ENCODE measurements around the gene ZNF655. TPM values are rescaled to one million over a fixed set of nuclear protein-coding genes. Genes with fewer than 3 reads are reported as not detected.

The ZNF655 gene
- total RNA-seq, 1 donor from 2014 or later = 62.0 TPM

- intact Hi-C loops (cut with DNase I) = no loop called here
- ATAC-seq (no peak), DNase-seq (ENCODE audit: low spot score) (no peak)
These were observed 39.5 kb downstream of the ZNF655 start, which contains the start of gene TMEM225B for GRCh38 chr7:99597762-99598501. Gene TMEM225B (plus strand): TSS chr7:99598267. CDS start chr7:99604389, 6,122 bp downstream.

- no peak for ATAC-seq
- intact Hi-C loops (cut with DNase I) = no loop called here
- DNase-seq (ENCODE audit: low spot score) = no peak
These were observed 41.4 kb downstream of the ZNF655 start for GRCh38 chr7:99599836-99600235.

GRCh38 chr7:99601656-99602310 lies 43.3 kb downstream of the ZNF655 start:
- no peak for DNase-seq (ENCODE audit: low spot score)
- intact Hi-C loops (cut with DNase I) = no loop called here
- no peak for ATAC-seq

DNA sequence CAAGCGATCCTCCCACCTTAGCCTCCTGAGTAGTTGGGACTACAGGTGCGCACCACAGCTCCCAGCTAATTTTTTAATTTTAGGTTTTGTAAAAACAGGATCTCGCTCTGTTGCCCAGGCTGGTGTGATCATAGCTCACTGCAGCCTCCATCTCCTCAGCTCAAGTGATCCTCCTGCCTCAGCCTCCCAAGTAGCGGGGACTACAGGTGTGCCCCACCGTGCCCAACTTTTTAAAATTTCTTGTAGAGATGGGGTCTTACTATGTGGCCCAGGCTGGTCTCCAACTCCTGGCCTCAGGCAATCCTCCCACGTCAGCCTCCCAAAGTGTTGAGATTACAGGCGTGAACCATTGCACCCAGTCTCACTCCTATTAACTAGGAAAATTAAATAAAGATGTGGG lies 47.1 kb downstream of the ZNF655 start:
- DNase-seq (ENCODE audit: low spot score) = no peak
- intact Hi-C loops (cut with DNase I) = no loop called here
- ATAC-seq = no peak

- ATAC-seq (no peak), DNase-seq (ENCODE audit: low spot score) (no peak)
- intact Hi-C loops (cut with DNase I) = no loop called here
These were observed 48.1 kb downstream of the ZNF655 start for GRCh38 chr7:99606531-99606930.

DNA sequence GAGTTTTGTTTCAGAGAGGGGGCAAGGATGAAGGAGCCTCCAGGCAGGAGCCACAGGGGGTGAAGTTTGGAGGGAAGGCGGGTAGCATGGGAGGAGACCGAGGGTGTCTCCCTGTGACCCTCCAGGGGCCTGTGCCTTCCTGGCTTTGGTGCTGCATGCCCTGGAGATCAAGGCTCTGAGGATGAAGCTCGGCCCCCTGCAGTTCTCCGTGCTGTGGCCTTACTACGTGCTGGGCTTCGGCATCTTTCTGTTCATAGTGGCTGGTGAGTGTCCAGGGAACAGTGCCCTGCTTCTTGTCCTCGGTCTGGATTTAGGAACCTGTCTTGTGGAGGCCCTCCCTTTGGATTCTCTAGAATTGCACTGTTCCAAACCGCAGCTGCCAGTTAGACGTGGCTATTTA lies 49.1 kb downstream of the ZNF655 start:
- intact Hi-C loops (cut with DNase I) = no loop called here
- DNase-seq (ENCODE audit: low spot score) (no peak), ATAC-seq (no peak)

- no peak for DNase-seq (ENCODE audit: low spot score)
- intact Hi-C loops (cut with DNase I) = no loop called here
- no peak for ATAC-seq
These were observed 56.1 kb downstream of the ZNF655 start for GRCh38 chr7:99614495-99614894.

DNA sequence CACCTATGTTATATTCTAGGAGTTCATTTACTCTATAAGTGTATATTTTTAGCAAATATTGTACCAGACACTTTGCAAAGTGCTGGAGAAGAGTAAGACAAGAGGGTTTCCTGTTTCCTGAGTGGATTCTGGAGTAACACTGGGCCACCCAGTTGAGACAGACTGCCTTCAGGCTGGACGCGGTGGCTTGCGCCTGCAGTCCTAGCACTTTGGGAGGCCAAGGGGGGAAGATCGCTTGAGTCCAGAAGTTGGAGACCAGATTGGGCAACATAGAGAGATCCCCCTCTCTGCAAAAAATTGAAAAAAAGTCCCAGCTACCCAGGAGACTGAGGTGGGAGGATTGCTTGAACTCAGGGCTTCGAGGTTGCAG lies 57.5 kb downstream of the ZNF655 start:
- intact Hi-C loops (cut with DNase I) = no loop called here
- DNase-seq (ENCODE audit: low spot score) (no peak), ATAC-seq (no peak)

DNA sequence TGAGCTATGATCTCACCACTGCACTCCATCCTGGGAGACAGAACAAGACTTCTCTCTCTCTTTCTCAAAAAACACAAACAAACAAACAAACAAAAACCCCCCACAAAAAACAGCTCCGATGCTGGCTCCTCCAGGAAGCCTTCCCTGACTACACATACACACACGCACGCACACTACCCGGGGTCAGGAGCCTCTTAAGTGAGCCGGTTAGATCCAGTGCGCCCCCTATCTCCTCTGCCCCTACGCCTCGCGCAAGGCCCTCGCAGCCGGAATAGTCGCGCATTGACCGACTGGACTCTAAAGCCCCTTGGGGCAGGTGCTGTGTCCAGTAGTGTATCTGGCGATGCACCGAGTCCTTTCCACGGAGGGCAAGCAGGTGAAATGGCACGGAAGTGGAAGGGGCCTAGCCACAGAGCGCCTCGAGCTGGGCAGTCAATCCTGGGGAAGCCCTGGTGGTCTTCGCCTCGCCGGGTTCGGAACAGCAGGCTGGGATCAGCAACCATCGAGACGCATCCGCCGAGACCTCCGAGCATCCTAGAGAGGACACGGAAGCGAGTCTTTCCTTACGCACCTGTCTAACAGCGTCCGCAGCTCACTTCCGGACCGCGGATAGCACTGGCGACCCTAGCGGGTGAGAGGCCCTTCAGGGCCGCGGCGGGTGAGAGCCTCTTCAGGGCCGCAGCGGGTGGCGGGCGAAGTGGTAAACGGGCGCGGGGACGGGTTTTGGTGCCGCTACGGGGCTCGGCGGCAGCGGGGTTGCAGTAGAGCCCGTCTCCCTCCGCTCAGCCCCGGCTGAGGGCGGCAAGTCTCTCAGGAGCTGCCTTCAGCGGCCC lies 58.1 kb downstream of the ZNF655 start, which contains the start of gene ZSCAN25:
Gene ZSCAN25, plus strand, starts transcription at position 588 of the 833 bp plus-strand sequence. CDS start 2,661 bp downstream, outside the sequence.
- ATAC-seq = peak; percentile 98
- intact Hi-C loops (cut with DNase I) = no loop called here
- peak; percentile 88 for DNase-seq (ENCODE audit: low spot score)

GRCh38 chr7:99617192-99617781 lies 58.8 kb downstream of the ZNF655 start:
- intact Hi-C loops (cut with DNase I) = no loop called here
- DNase-seq (ENCODE audit: low spot score) (no peak), ATAC-seq (no peak)

GRCh38 chr7:99618726-99619125 lies 60.3 kb downstream of the ZNF655 start:
- intact Hi-C loops (cut with DNase I) = no loop called here
- ATAC-seq (no peak), DNase-seq (ENCODE audit: low spot score) (no peak)

- intact Hi-C loops (cut with DNase I) = no loop called here
- DNase-seq (ENCODE audit: low spot score) (no peak), ATAC-seq (no peak)
These were observed 61.2 kb downstream of the ZNF655 start for GRCh38 chr7:99619571-99620130.

DNA sequence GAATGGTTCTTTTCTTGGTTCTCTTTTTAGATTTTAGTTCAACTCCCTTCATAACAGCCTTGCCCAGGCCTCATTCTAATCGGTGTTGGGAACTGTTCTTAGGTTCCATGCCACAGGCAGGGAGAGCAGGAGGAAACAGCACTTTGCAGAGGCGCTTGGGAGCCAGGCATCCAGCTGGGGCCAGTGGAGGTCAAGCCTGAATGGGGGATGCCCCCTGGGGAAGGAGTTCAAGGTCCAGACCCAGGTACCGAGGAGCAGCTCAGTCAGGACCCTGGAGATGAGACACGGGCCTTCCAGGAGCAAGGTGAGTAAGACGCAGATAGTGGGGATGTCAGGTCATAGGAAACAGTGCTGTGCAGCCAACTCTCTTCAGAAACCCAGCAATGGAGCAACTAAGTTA lies 62.8 kb downstream of the ZNF655 start:
- no peak for ATAC-seq
- no peak for DNase-seq (ENCODE audit: low spot score)
- intact Hi-C loops (cut with DNase I) = no loop called here

GRCh38 chr7:99622596-99622995 lies 64.2 kb downstream of the ZNF655 start:
- intact Hi-C loops (cut with DNase I) = no loop called here
- DNase-seq (ENCODE audit: low spot score) (no peak), ATAC-seq (no peak)

GRCh38 chr7:99623091-99623693 lies 64.8 kb downstream of the ZNF655 start:
- intact Hi-C loops (cut with DNase I) = no loop called here
- ATAC-seq (no peak), DNase-seq (ENCODE audit: low spot score) (no peak)

DNA sequence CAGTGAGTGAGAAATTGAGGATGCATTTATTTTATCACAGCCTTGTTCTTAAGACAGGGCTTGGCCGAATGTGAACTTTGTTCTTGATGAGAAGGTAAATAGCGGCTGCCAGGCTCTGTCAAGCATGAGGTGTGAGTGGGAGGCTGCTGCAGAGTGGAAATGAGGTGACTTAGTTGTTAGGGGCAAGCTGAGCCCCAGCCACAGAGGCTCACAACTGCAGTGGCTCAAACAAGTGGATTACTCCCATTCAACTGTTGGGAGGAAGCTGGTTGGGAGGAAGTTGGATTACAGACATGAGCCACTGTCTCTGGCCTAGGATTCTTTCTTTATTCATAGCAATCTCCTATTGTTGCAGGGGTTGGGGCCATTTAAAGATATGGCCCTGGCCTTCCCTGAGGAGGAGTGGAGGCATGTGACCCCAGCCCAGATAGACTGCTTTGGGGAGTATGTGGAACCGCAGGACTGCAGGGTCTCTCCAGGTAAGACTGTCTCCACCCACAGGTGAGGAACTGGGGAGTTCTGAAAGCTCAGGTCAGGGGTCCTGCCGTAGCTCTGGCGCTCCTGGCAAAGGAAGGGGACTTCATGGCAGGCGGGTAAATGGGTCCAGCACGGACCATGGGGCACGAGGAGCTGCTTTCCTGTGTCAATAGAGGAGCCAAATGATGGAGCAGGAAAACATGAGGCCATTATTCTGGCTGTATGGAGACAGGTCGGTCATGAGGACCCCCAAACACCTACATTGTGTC lies 65.4 kb downstream of the ZNF655 start:
- intact Hi-C loops (cut with DNase I) = no loop called here
- ATAC-seq (no peak), DNase-seq (ENCODE audit: low spot score) (no peak)

- DNase-seq (ENCODE audit: low spot score) (no peak), ATAC-seq (peak; percentile 30)
- intact Hi-C loops (cut with DNase I) = no loop called here
These were observed 66.0 kb downstream of the ZNF655 start for GRCh38 chr7:99624484-99624883.

- no peak for DNase-seq (ENCODE audit: low spot score)
- intact Hi-C loops (cut with DNase I) = no loop called here
These were observed 66.9 kb downstream of the ZNF655 start for GRCh38 chr7:99625321-99625720.

More at GRCh38 chr7:99625321-99625720, 66.9 kb downstream of the ZNF655 start:
- no peak for ATAC-seq

Data from sciatic nerve (tissue), 2 donors.